IMR-90 (cell line): ENCODE results near the gene CD82.

Source experiments
- CTCF ChIP-seq: conservative IDR thresholded peaks from 2 replicates; pipeline ENCODE4 v1.5.1; 2012; ENCODE audit warnings: mild to moderate bottlenecking, low read depth, low read length, improper control_type of control experiment
- MAFK ChIP-seq: IDR thresholded peaks from 2 replicates; pipeline ENCODE4 v1.6.1; 2012; ENCODE audit warnings: low read depth, low read length, improper control_type of control experiment
- MAZ ChIP-seq: IDR thresholded peaks from 2 replicates; pipeline ENCODE4 v1.6.1; 2012; ENCODE audit warnings: low read depth, mild to moderate bottlenecking, low read length, improper control_type of control experiment, moderate library complexity, borderline replicate concordance
- MXI1 ChIP-seq: IDR thresholded peaks from 2 replicates; pipeline ENCODE4 v1.6.1; 2012; ENCODE audit warnings: low read depth, mild to moderate bottlenecking, low read length, moderate library complexity, borderline replicate concordance
- POLR2A ChIP-seq: IDR thresholded peaks from 2 replicates; pipeline ENCODE4 v1.6.1; 2012; ENCODE audit warnings: mild to moderate bottlenecking, low read depth, low read length
- RAD21 ChIP-seq: IDR thresholded peaks from 2 replicates; pipeline ENCODE4 v1.6.1; 2012; ENCODE audit warnings: low read length, improper control_type of control experiment
- RCOR1 ChIP-seq: IDR thresholded peaks from 2 replicates; pipeline ENCODE4 v1.6.1; 2012; ENCODE audit warnings: mild to moderate bottlenecking, low read length, improper control_type of control experiment; ENCODE audit not compliant: insufficient replicate concordance
- RFX5 ChIP-seq: IDR thresholded peaks from 2 replicates; pipeline ENCODE4 v1.8.0; 2012; ENCODE audit warnings: low read depth, mild to moderate bottlenecking, low read length, moderate library complexity
- SMC3 ChIP-seq: fragments of 150-350 bp; IDR thresholded peaks from 2 replicates; pipeline ENCODE4 v1.6.1; 2016; ENCODE audit warnings: low read depth, mild to moderate bottlenecking, antibody characterized with exemption, low read length, moderate library complexity
- TF ChIP-seq, protein P1 (sequence below): fragments of 150-350 bp; IDR thresholded peaks from 2 replicates; pipeline ENCODE4 v1.6.1; 2016; ENCODE audit warnings: low read depth, mild to moderate bottlenecking, low read length, moderate library complexity, borderline replicate concordance
- TF ChIP-seq, protein P2 (sequence below): fragments of 150-350 bp; IDR thresholded peaks from 2 replicates; pipeline ENCODE4 v1.6.1; 2017; ENCODE audit warnings: mild to moderate bottlenecking, antibody characterized with exemption, low read length, low read depth

DNA sequence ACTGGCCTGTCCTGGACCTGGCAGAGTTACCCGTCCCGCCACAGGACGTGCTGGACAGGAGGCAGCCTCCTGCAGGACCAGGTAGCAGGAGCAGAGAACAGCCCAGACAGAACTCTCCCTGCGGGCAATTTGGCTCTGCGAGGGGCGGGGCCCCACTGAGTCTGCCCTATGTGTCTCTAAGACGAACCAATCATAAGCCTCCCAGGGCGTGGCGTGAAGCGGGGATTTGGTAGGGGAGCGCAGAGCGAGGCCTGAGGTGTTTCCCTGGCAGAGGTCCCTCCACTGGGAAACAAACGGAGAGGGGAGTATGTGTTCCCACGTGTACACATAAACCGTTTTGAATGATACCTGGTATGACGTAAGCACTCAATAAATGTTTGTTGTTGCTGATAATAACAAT lies 7.4 kb downstream of the CD82 start:
- no peak for TF ChIP-seq RAD21
- no peak for TF ChIP-seq CTCF
- no peak for TF ChIP-seq RCOR1
- no peak for TF ChIP-seq POLR2A
- TF ChIP-seq MXI1, result no peak
- TF ChIP-seq MAZ, result no peak
- no peak for TF ChIP-seq MAFK
- TF ChIP-seq SMC3, result no peak
- TF ChIP-seq, protein P1, sequence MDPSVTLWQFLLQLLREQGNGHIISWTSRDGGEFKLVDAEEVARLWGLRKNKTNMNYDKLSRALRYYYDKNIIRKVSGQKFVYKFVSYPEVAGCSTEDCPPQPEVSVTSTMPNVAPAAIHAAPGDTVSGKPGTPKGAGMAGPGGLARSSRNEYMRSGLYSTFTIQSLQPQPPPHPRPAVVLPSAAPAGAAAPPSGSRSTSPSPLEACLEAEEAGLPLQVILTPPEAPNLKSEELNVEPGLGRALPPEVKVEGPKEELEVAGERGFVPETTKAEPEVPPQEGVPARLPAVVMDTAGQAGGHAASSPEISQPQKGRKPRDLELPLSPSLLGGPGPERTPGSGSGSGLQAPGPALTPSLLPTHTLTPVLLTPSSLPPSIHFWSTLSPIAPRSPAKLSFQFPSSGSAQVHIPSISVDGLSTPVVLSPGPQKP, result no peak
- TF ChIP-seq RFX5, result no peak
- TF ChIP-seq, protein P2, sequence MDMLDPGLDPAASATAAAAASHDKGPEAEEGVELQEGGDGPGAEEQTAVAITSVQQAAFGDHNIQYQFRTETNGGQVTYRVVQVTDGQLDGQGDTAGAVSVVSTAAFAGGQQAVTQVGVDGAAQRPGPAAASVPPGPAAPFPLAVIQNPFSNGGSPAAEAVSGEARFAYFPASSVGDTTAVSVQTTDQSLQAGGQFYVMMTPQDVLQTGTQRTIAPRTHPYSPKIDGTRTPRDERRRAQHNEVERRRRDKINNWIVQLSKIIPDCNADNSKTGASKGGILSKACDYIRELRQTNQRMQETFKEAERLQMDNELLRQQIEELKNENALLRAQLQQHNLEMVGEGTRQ, result no peak
